ENCODE measurements around the gene TINAG.

The TINAG gene

GRCh38 chr6:54308289-54308985 lies at the start of gene TINAG:
Gene TINAG, plus strand, starts transcription at chr6:54308441. Its CDS starts 110 bp downstream, at chr6:54308551.
- no peak for TF ChIP-seq CTCF (IDR thresholded peaks at IDR 0.05; ENCODE audit: insufficient read depth, low read length, poor library complexity, severe bottlenecking)
- no peak within 1 kb of the TSS for H3K4me3 ChIP-seq (replicated peaks; ENCODE audit: low read depth, low read length)
- DNase-seq (ENCODE audit: extremely low read depth, insufficient read length): no peak
- no peaks in the 10 kb centered on the region for H3K27me3 ChIP-seq (replicated peaks; ENCODE audit: control insufficient read depth, insufficient read depth, low read length)
- H3K36me3 ChIP-seq (ENCODE audit: control insufficient read depth, insufficient read depth, low read length): no peaks in the 10 kb centered on the region

GRCh38 chr6:54260025-54260424 lies 48.2 kb upstream of the TINAG start:
- no peak for DNase-seq (ENCODE audit: extremely low read depth, insufficient read length)
- Histone ChIP-seq H3K36me3 (ENCODE audit: control insufficient read depth, insufficient read depth, low read length) (no peaks in the 10 kb centered on the region), H3K27me3 (replicated peaks; ENCODE audit: control insufficient read depth, insufficient read depth, low read length) (no peaks in the 10 kb centered on the region), H3K4me3 (replicated peaks; ENCODE audit: low read depth, low read length) (no peak overlapping the region)
- TF ChIP-seq CTCF (IDR thresholded peaks at IDR 0.05; ENCODE audit: insufficient read depth, low read length, poor library complexity, severe bottlenecking): no peak

GRCh38 chr6:54262499-54262898 lies 45.7 kb upstream of the TINAG start:
- Histone ChIP-seq H3K4me3 (replicated peaks; ENCODE audit: low read depth, low read length) (no peak overlapping the region), H3K27me3 (replicated peaks; ENCODE audit: control insufficient read depth, insufficient read depth, low read length) (no peaks in the 10 kb centered on the region), H3K36me3 (ENCODE audit: control insufficient read depth, insufficient read depth, low read length) (no peaks in the 10 kb centered on the region)
- no peak for DNase-seq (ENCODE audit: extremely low read depth, insufficient read length)
- no peak for TF ChIP-seq CTCF (IDR thresholded peaks at IDR 0.05; ENCODE audit: insufficient read depth, low read length, poor library complexity, severe bottlenecking)

GRCh38 chr6:54262971-54263370 lies 45.3 kb upstream of the TINAG start:
- DNase-seq (ENCODE audit: extremely low read depth, insufficient read length): no peak
- Histone ChIP-seq H3K36me3 (ENCODE audit: control insufficient read depth, insufficient read depth, low read length) (no peaks in the 10 kb centered on the region), H3K4me3 (replicated peaks; ENCODE audit: low read depth, low read length) (no peak overlapping the region), H3K27me3 (replicated peaks; ENCODE audit: control insufficient read depth, insufficient read depth, low read length) (no peaks in the 10 kb centered on the region)
- no peak for TF ChIP-seq CTCF (IDR thresholded peaks at IDR 0.05; ENCODE audit: insufficient read depth, low read length, poor library complexity, severe bottlenecking)

GRCh38 chr6:54264581-54265272 lies 43.5 kb upstream of the TINAG start:
- no peaks in the 10 kb centered on the region for H3K36me3 ChIP-seq (ENCODE audit: control insufficient read depth, insufficient read depth, low read length)
- no peak overlapping the region for H3K4me3 ChIP-seq (replicated peaks; ENCODE audit: low read depth, low read length)
- DNase-seq (ENCODE audit: extremely low read depth, insufficient read length): no peak
- no peak for TF ChIP-seq CTCF (IDR thresholded peaks at IDR 0.05; ENCODE audit: insufficient read depth, low read length, poor library complexity, severe bottlenecking)
- H3K27me3 ChIP-seq (replicated peaks; ENCODE audit: control insufficient read depth, insufficient read depth, low read length): no peaks in the 10 kb centered on the region
